WTC11 (cell line): ENCODE results near the gene WASF3. TPM values are rescaled to one million over a fixed set of nuclear protein-coding genes. Genes with fewer than 3 reads are reported as not detected.

ENCODE experiments used
- ATAC-seq: fragments of 200-7000 bp; cut with Tn5 transposase; 2 replicates; pipeline ENCODE4 v1.10.0; 2021; ENCODE audit warnings: mild to moderate bottlenecking, moderate library complexity
- CTCF ChIA-PET: fragments of 300-600 bp; sonication (Branson Sonifier 250); formaldehyde crosslinking; loops from one replicate; lab custom pipeline; 2021; ENCODE audit warnings: antibody characterized with exemption; lab: Charles Lee
- POLR2A ChIA-PET: fragments of 350-600 bp; sonication (Branson Sonifier 250); formaldehyde crosslinking; loops from one replicate; lab custom pipeline; 2021; ENCODE audit warnings: antibody characterized with exemption; lab: Charles Lee
- DNase-seq: peaks from one replicate; pipeline ENCODE4 v3.0.0; 2021; ENCODE audit warnings: low spot score
- H3K27ac Mint-ChIP-seq: 2 replicates; pipeline ENCODE4 v1.8.0; 2021; ENCODE audit warnings: mixed read lengths
- H3K27me3 Mint-ChIP-seq: 2 replicates; pipeline ENCODE4 v1.8.0; 2021; ENCODE audit warnings: low read depth, mild to moderate bottlenecking, moderate library complexity, mixed read lengths
- H3K36me3 Mint-ChIP-seq: 2 replicates; pipeline ENCODE4 v1.8.0; 2021; ENCODE audit warnings: mixed read lengths
- H3K4me1 Mint-ChIP-seq: 2 replicates; pipeline ENCODE4 v1.8.0; 2022; ENCODE audit warnings: mixed read lengths
- H3K4me3 Mint-ChIP-seq: 2 replicates; pipeline ENCODE4 v1.8.0; 2021; ENCODE audit warnings: mild to moderate bottlenecking, moderate library complexity, mixed read lengths
- H3K9me3 Mint-ChIP-seq: 2 replicates; pipeline ENCODE4 v1.8.0; 2021; ENCODE audit warnings: mixed read lengths
- EMX1 ChIP-seq: fragments of 250-450 bp; sonication (Bioruptor Pico); IDR thresholded peaks from 2 replicates; pipeline ENCODE4 v1.8.0; 2021; ENCODE audit warnings: mild to moderate bottlenecking
- ETV6 ChIP-seq: sonication (generic); formaldehyde crosslinking; IDR thresholded peaks from 2 replicates; pipeline ENCODE4 v1.8.1; 2022; ENCODE audit warnings: mild to moderate bottlenecking, missing genetic modification reagents
- SMAD4 ChIP-seq: sonication (generic); formaldehyde crosslinking; IDR thresholded peaks from 2 replicates; pipeline ENCODE4 v1.8.0; 2022; ENCODE audit warnings: mild to moderate bottlenecking, missing genetic modification reagents
- TEAD1 ChIP-seq: sonication (generic); formaldehyde crosslinking; IDR thresholded peaks from 2 replicates; pipeline ENCODE4 v1.8.0; 2022; ENCODE audit warnings: mild to moderate bottlenecking, missing genetic modification reagents
- ZNF396 ChIP-seq: fragments of 250-450 bp; sonication (Bioruptor Pico); IDR thresholded peaks from 2 replicates; pipeline ENCODE4 v1.8.0; 2021; ENCODE audit warnings: mild to moderate bottlenecking, moderate library complexity, borderline replicate concordance
- total RNA-seq: library from RNA; stranded (reverse); gene quantifications from 3 replicates; pipeline ENCODE4 v1.2.3, GENCODE V29; 2021
- TF ChIP-seq, protein P1 (sequence below): sonication (generic); formaldehyde crosslinking; IDR thresholded peaks from 2 replicates; pipeline ENCODE4 v1.8.0; 2022; ENCODE audit warnings: mild to moderate bottlenecking, missing genetic modification reagents
- TF ChIP-seq, protein P2 (sequence below): fragments of 200-600 bp; IDR thresholded peaks from 2 replicates; pipeline ENCODE4 v1.8.0; 2022; ENCODE audit warnings: antibody characterized with exemption
- TF ChIP-seq, protein P3 (sequence below): sonication (generic); formaldehyde crosslinking; conservative IDR thresholded peaks from 2 replicates; pipeline ENCODE4 v1.8.1; 2022; ENCODE audit warnings: mild to moderate bottlenecking, missing genetic modification reagents
- TF ChIP-seq, protein P4 (sequence below): sonication (generic); formaldehyde crosslinking; IDR thresholded peaks from 2 replicates; pipeline ENCODE4 v1.8.0; 2023; ENCODE audit warnings: missing genetic modification reagents, mild to moderate bottlenecking, borderline replicate concordance
- TF ChIP-seq, protein P5 (sequence below): sonication (generic); formaldehyde crosslinking; IDR thresholded peaks from 2 replicates; pipeline ENCODE4 v1.8.0; 2023; ENCODE audit warnings: missing genetic modification reagents
- TF ChIP-seq, protein P6 (sequence below): fragments of 250-450 bp; sonication (Bioruptor Pico); IDR thresholded peaks from 2 replicates; pipeline ENCODE4 v2.1.2; 2022; ENCODE audit warnings: mild to moderate bottlenecking, moderate library complexity

Gene WASF3
- total RNA-seq, 1 experiment from 2014 or later = 26.8 TPM

DNA sequence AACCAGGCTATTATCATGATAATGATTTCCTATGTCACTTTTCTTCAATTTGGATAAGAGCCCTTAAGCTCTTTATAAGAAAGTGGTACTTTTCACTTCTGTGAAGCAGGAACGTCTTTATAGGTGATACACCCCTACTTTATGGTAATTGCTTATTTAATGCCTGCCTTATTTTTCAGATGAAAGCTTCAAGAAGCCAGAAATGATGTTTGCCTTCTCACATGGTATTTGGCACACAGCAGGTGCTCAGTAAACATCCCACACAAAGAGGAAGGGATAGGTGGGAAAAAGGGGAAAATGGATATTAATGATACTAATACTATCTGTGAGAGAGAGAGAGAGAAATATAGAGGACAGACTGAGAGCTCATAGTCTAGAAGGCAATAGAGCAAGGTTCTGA lies 29.0 kb upstream of the WASF3 start (continued):
- TF ChIP-seq, protein P1, sequence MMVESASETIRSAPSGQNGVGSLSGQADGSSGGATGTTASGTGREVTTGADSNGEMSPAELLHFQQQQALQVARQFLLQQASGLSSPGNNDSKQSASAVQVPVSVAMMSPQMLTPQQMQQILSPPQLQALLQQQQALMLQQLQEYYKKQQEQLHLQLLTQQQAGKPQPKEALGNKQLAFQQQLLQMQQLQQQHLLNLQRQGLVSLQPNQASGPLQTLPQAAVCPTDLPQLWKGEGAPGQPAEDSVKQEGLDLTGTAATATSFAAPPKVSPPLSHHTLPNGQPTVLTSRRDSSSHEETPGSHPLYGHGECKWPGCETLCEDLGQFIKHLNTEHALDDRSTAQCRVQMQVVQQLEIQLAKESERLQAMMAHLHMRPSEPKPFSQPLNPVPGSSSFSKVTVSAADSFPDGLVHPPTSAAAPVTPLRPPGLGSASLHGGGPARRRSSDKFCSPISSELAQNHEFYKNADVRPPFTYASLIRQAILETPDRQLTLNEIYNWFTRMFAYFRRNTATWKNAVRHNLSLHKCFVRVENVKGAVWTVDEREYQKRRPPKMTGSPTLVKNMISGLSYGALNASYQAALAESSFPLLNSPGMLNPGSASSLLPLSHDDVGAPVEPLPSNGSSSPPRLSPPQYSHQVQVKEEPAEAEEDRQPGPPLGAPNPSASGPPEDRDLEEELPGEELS = no peak
- no peak for TF ChIP-seq EMX1 (CRISPR knock-in tag)

DNA sequence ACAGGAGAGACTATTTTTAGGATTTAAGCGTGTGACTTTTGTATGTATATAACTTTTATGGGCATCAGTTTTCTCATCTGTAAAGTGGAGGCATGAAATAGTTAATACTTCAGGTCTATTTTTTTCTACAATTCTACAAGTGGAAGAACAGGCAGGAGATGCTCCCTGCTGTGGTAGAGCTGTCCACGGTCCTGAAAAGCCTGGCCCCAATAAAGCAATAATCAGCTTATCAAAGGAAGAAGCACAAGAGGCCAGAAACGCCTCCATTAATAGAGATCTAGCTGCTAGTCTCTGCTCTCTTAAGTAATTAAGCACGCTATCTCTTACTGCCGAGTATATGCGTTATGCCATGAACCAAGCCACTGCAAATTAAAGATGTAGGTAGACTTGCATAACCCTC lies 28.0 kb upstream of the WASF3 start:
- Mint-ChIP-seq H3K36me3 (no peaks in the 10 kb centered on the region), H3K4me3 (no peak overlapping the region), H3K4me1 (peaks cover 34% of the 10 kb centered on the region), H3K9me3 (no peaks in the 10 kb centered on the region), H3K27ac (no peak overlapping the region), H3K27me3 (no peaks in the 10 kb centered on the region)
- CTCF ChIA-PET = interaction anchor here (1.0 to 1.2 kb wide), 2 partner anchors 16 to 169 kb away, joined by 3 to 7 read pairs; no protein-coding TSS in a partner anchor
- TF ChIP-seq, protein P2, sequence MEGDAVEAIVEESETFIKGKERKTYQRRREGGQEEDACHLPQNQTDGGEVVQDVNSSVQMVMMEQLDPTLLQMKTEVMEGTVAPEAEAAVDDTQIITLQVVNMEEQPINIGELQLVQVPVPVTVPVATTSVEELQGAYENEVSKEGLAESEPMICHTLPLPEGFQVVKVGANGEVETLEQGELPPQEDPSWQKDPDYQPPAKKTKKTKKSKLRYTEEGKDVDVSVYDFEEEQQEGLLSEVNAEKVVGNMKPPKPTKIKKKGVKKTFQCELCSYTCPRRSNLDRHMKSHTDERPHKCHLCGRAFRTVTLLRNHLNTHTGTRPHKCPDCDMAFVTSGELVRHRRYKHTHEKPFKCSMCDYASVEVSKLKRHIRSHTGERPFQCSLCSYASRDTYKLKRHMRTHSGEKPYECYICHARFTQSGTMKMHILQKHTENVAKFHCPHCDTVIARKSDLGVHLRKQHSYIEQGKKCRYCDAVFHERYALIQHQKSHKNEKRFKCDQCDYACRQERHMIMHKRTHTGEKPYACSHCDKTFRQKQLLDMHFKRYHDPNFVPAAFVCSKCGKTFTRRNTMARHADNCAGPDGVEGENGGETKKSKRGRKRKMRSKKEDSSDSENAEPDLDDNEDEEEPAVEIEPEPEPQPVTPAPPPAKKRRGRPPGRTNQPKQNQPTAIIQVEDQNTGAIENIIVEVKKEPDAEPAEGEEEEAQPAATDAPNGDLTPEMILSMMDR = no peak
- TF ChIP-seq TEAD1 (peak; percentile 43; the same call in 1 of the 2 replicates), ETV6 (CRISPR knock-in tag) (peak; percentile 52; the same call in 1 of the 2 replicates), SMAD4 (CRISPR knock-in tag) (no peak)
- TF ChIP-seq, protein P1 = peak; percentile 53; the same call in 1 of the 2 replicates
- peak; percentile 77 for DNase-seq
- ATAC-seq = peak; percentile 43
- POLR2A ChIA-PET = interaction anchor here (1.0 to 1.3 kb wide), 2 partner anchors 12 to 28 kb away, joined by 4 read pairs; partner anchors contain the start of gene WASF3

DNA sequence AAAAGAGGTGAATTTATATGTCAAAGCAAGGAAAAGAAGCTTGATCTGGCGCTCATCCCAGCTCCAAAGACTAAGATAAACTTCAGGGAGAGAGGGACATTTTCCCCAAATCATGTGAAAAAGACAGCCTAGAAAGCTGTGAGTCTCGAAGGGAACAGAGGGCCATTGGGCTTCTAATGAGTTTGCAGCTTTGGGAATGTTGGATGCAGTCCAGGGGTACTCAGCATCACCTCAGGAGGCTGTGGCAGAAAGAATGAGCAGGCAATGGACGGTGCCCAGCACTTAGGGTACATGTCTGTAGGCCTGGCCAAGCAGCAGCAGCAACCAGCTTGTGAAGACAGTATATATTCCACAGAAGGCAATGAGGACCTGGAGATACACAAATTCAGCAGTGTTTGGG lies 25.7 kb upstream of the WASF3 start:
- ATAC-seq (peak; percentile 48), DNase-seq (no peak)
- POLR2A ChIA-PET = no interaction called here
- Mint-ChIP-seq H3K27me3 (no peaks in the 10 kb centered on the region), H3K36me3 (no peaks in the 10 kb centered on the region), H3K4me1 (peaks cover 31% of the 10 kb centered on the region), H3K9me3 (no peaks in the 10 kb centered on the region), H3K4me3 (no peak overlapping the region), H3K27ac (no peak overlapping the region)
- CTCF ChIA-PET = no interaction called here
- TF ChIP-seq, protein P3, sequence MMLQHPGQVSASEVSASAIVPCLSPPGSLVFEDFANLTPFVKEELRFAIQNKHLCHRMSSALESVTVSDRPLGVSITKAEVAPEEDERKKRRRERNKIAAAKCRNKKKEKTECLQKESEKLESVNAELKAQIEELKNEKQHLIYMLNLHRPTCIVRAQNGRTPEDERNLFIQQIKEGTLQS (CRISPR knock-in tag) = no peak
- TF ChIP-seq, protein P4, sequence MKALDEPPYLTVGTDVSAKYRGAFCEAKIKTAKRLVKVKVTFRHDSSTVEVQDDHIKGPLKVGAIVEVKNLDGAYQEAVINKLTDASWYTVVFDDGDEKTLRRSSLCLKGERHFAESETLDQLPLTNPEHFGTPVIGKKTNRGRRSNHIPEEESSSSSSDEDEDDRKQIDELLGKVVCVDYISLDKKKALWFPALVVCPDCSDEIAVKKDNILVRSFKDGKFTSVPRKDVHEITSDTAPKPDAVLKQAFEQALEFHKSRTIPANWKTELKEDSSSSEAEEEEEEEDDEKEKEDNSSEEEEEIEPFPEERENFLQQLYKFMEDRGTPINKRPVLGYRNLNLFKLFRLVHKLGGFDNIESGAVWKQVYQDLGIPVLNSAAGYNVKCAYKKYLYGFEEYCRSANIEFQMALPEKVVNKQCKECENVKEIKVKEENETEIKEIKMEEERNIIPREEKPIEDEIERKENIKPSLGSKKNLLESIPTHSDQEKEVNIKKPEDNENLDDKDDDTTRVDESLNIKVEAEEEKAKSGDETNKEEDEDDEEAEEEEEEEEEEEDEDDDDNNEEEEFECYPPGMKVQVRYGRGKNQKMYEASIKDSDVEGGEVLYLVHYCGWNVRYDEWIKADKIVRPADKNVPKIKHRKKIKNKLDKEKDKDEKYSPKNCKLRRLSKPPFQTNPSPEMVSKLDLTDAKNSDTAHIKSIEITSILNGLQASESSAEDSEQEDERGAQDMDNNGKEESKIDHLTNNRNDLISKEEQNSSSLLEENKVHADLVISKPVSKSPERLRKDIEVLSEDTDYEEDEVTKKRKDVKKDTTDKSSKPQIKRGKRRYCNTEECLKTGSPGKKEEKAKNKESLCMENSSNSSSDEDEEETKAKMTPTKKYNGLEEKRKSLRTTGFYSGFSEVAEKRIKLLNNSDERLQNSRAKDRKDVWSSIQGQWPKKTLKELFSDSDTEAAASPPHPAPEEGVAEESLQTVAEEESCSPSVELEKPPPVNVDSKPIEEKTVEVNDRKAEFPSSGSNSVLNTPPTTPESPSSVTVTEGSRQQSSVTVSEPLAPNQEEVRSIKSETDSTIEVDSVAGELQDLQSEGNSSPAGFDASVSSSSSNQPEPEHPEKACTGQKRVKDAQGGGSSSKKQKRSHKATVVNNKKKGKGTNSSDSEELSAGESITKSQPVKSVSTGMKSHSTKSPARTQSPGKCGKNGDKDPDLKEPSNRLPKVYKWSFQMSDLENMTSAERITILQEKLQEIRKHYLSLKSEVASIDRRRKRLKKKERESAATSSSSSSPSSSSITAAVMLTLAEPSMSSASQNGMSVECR = no peak
- TF ChIP-seq, protein P5, sequence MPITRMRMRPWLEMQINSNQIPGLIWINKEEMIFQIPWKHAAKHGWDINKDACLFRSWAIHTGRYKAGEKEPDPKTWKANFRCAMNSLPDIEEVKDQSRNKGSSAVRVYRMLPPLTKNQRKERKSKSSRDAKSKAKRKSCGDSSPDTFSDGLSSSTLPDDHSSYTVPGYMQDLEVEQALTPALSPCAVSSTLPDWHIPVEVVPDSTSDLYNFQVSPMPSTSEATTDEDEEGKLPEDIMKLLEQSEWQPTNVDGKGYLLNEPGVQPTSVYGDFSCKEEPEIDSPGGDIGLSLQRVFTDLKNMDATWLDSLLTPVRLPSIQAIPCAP = no peak
- TF ChIP-seq ZNF396 (CRISPR knock-in tag) = no peak
- TF ChIP-seq, protein P6, sequence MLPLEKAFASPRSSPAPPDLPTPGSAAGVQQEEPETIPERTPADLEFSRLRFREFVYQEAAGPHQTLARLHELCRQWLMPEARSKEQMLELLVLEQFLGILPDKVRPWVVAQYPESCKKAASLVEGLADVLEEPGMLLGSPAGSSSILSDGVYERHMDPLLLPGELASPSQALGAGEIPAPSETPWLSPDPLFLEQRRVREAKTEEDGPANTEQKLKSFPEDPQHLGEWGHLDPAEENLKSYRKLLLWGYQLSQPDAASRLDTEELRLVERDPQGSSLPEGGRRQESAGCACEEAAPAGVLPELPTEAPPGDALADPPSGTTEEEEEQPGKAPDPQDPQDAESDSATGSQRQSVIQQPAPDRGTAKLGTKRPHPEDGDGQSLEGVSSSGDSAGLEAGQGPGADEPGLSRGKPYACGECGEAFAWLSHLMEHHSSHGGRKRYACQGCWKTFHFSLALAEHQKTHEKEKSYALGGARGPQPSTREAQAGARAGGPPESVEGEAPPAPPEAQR (CRISPR knock-in tag) = no peak
